Measurements from ENCODE around the gene CNPY3. TPM values are rescaled to one million over a fixed set of nuclear protein-coding genes. Genes with fewer than 3 reads are reported as not detected.

CNPY3 gene
- total RNA-seq, 1 experiment from 2014 or later: 54.5 TPM

- no peak for DNase-seq (ENCODE audit: low spot score)
These were observed 52.6 kb downstream of the CNPY3 start for GRCh38 chr6:42981836-42982235.

- peak; percentile 99 for DNase-seq (ENCODE audit: low spot score)
These were observed 55.0 kb downstream of the CNPY3 start, which contains the start of gene PPP2R5D for GRCh38 chr6:42984001-42984923. Gene PPP2R5D, plus strand, starts transcription at chr6:42984570. Its CDS starts 108 bp downstream, at chr6:42984678.

- no peak for DNase-seq (ENCODE audit: low spot score)
These were observed 55.7 kb downstream of the CNPY3 start for GRCh38 chr6:42984924-42985475.

GRCh38 chr6:42987533-42988451, 58.5 kb downstream of the CNPY3 start:
- DNase-seq (ENCODE audit: low spot score): no peak

- DNase-seq (ENCODE audit: low spot score): no peak
These were observed 59.3 kb downstream of the CNPY3 start for GRCh38 chr6:42988486-42989020.

Other genes starting within 250 kb of the CNPY3 start
- gene PRPH2, start 206.9 kb upstream of the CNPY3 start, total RNA-seq (2014; rRNA removed; shearing (Covaris generic)): not detected in 2 replicates
- 34.5 and 38.7 TPM in 2 replicates for gene TBCC, start 183.4 kb upstream of the CNPY3 start, total RNA-seq (2014; rRNA removed; shearing (Covaris generic))
- gene BICRAL, start 147.4 kb upstream of the CNPY3 start, total RNA-seq (2014; rRNA removed; shearing (Covaris generic)): 3.6 and 3.9 TPM in 2 replicates
- 63.6 and 67.1 TPM in 2 replicates for gene RPL7L1, start 49.9 kb upstream of the CNPY3 start, total RNA-seq (2014; rRNA removed; shearing (Covaris generic))
- not detected in 2 replicates for gene PTCRA, start 13.4 kb upstream of the CNPY3 start, total RNA-seq (2014; rRNA removed; shearing (Covaris generic))
- gene GNMT, start 31.3 kb downstream of the CNPY3 start, total RNA-seq (2014; rRNA removed; shearing (Covaris generic)): not detected in 2 replicates
- gene PEX6, start 49.7 kb downstream of the CNPY3 start, total RNA-seq (2014; rRNA removed; shearing (Covaris generic)): 40.9 and 50.5 TPM in 2 replicates
- gene PPP2R5D, start 55.1 kb downstream of the CNPY3 start, total RNA-seq (2014; rRNA removed; shearing (Covaris generic)): 48.1 and 53.4 TPM in 2 replicates
- gene MEA1, start 84.5 kb downstream of the CNPY3 start, total RNA-seq (2014; rRNA removed; shearing (Covaris generic)): 91.0 and 91.3 TPM in 2 replicates
- gene KLHDC3, start 84.8 kb downstream of the CNPY3 start, total RNA-seq (2014; rRNA removed; shearing (Covaris generic)): 120 and 126 TPM in 2 replicates
- 76.7 and 82.0 TPM in 2 replicates for gene RRP36, start 92.1 kb downstream of the CNPY3 start, total RNA-seq (2014; rRNA removed; shearing (Covaris generic))
- gene CUL7, start 124.4 kb downstream of the CNPY3 start, total RNA-seq (2014; rRNA removed; shearing (Covaris generic)): 20.9 and 21.1 TPM in 2 replicates
- 54.4 and 79.1 TPM in 2 replicates for gene MRPL2, start 130.0 kb downstream of the CNPY3 start, total RNA-seq (2014; rRNA removed; shearing (Covaris generic))
- gene KLC4, start 130.2 kb downstream of the CNPY3 start, total RNA-seq (2014; rRNA removed; shearing (Covaris generic)): 47.6 and 58.8 TPM in 2 replicates
- 48.0 and 56.3 TPM in 2 replicates for gene PTK7, start 146.8 kb downstream of the CNPY3 start, total RNA-seq (2014; rRNA removed; shearing (Covaris generic))
- gene SRF, start 241.8 kb downstream of the CNPY3 start, total RNA-seq (2014; rRNA removed; shearing (Covaris generic)): 49.2 and 57.4 TPM in 2 replicates